Mucosa of rectum (tissue), 2 donors: ENCODE results near the gene SUSD3.

Experiments used
- H3K27ac ChIP-seq, 2 donors: one replicate each; pipeline ENCODE4 v1.7.0; 2013; ENCODE audit warnings: inconsistent platforms in 2 of 2, low read depth in 2 of 2, low read length in 2 of 2
- H3K27me3 ChIP-seq, 2 donors: one replicate each; pipeline ENCODE4 v1.7.0; 2013; ENCODE audit warnings: low read length in 2 of 2; ENCODE audit not compliant: control insufficient read depth in 2 of 2, insufficient read depth in 2 of 2
- H3K36me3 ChIP-seq, 2 donors: one replicate each; pipeline ENCODE4 v1.7.0; 2013; ENCODE audit warnings: low read length in 2 of 2; ENCODE audit not compliant: control insufficient read depth in 2 of 2, insufficient read depth in 2 of 2
- H3K4me1 ChIP-seq, 2 donors: one replicate each; pipeline ENCODE4 v1.7.0; 2013; ENCODE audit warnings: low read length in 2 of 2, mild to moderate bottlenecking in 1 of 2; ENCODE audit not compliant: control insufficient read depth in 2 of 2, insufficient read depth in 2 of 2
- H3K4me3 ChIP-seq, 2 donors: one replicate each; pipeline ENCODE4 v1.7.0; 2013; ENCODE audit warnings: low read length in 2 of 2
- H3K9ac ChIP-seq, 2 donors: one replicate each; pipeline ENCODE4 v1.7.0; 2013; ENCODE audit warnings: low read length in 2 of 2, low read depth in 1 of 2, mild to moderate bottlenecking in 1 of 2
- H3K9me3 ChIP-seq, 2 donors: one replicate each; pipeline ENCODE4 v1.7.0; 2013; ENCODE audit warnings: low read length in 2 of 2; ENCODE audit not compliant: control insufficient read depth in 2 of 2
- donor health status: healthy.
- donor health status: Normal muscosa, but diverticular disease.

Gene SUSD3

DNA sequence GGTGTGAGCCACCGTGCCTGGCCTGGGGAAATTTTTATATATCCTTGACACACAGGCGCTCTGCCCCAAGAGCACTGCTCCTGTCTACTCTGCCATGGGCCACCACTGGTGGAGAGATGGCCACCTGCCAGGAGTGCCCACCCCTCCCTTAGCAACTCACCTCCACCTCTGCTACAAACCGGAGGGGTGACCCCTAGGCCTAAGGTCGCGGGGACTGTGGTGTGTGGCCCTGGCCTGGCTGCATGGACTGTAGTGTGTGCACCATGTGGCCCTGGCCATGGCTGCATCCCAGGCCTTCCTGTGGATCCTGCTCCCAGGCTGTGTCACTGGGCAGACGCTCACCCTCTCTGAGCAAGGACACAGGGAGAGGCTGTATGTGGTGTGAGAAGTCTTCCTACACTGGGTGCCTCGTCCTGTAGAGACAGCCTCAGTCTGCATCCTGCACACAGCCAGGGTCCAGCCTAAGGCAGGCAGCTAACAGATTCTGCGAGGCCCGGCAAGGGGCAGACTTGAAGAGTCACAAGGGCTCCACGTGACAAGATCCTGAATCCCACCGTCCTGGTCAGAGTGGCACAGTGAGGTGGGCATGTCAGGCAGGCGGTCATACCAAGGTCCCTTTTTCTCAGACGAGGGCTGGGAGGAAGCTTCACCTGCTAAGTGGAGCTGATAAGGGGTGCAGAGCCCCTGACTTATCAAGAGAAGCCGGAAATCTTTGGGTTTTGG lies 65.2 kb downstream of the SUSD3 start:
- no peaks in the 10 kb centered on the region for H3K27me3 ChIP-seq
- no peak overlapping the region for H3K27ac ChIP-seq
- H3K9me3 ChIP-seq = no peaks in the 10 kb centered on the region
- H3K9ac ChIP-seq = no peak overlapping the region
- peaks cover 2 to 23% of the 10 kb centered on the region in 2 donors for H3K36me3 ChIP-seq
- no peak overlapping the region for H3K4me3 ChIP-seq
- peaks cover 15 to 31% of the 10 kb centered on the region in 2 donors for H3K4me1 ChIP-seq

DNA sequence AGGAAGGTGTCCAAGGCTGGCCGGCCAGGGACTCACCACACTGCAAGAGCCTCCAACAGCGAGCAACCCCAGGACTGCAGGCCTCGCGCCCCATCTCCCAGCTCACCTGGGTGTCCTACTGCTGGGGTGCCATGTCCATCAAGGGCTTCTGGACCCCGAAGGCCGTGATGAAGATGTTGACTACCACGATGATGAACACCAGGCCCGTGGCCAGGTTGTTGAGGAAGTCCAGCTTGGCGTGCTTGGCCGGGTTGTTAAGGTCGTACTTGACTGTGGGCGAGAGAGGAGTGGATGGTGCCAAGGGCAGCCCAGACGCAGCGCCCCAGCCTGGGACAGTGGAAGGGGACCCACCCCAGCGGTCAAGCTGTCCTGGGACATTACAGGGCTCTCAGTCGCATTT lies 66.3 kb downstream of the SUSD3 start:
- H3K27me3 ChIP-seq = no peaks in the 10 kb centered on the region
- H3K36me3 ChIP-seq = peaks cover 2 to 23% of the 10 kb centered on the region in 2 donors
- H3K9me3 ChIP-seq = no peaks in the 10 kb centered on the region
- no peak overlapping the region for H3K9ac ChIP-seq
- H3K4me3 ChIP-seq = no peak overlapping the region
- H3K27ac ChIP-seq = no peak overlapping the region
- peaks cover 9 to 29% of the 10 kb centered on the region in 2 donors for H3K4me1 ChIP-seq

DNA sequence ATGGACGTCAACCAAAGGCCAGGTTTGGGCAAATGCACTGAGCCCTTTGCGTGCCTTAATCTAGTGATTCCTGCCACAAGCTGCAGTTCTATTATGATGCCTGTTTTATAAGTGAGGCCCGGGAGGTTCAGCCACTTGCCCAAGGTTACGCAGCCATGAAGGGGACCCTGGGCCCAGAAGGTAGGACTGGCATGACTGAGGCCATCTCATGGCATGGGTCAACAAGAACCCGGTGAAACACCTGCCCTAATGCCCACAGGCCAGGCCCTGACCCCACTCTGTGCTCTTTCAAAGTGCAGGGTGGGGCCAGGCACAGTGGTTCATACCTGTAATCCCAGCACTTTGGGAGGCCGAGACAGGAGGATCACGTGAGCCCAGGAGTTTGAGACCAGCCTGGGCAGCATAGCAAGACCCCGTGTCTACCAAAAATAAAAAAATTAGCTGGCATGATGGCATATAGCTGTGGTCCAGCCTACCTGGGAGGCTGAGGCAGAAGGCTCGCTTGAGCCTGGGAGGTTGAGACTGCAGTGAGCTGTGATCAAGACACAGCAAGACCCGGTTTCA lies 66.9 kb downstream of the SUSD3 start:
- Histone ChIP-seq H3K36me3 (peaks cover 2 to 23% of the 10 kb centered on the region in 2 donors), H3K27ac (no peak overlapping the region), H3K4me1 (peaks cover 8 to 29% of the 10 kb centered on the region in 2 donors)

DNA sequence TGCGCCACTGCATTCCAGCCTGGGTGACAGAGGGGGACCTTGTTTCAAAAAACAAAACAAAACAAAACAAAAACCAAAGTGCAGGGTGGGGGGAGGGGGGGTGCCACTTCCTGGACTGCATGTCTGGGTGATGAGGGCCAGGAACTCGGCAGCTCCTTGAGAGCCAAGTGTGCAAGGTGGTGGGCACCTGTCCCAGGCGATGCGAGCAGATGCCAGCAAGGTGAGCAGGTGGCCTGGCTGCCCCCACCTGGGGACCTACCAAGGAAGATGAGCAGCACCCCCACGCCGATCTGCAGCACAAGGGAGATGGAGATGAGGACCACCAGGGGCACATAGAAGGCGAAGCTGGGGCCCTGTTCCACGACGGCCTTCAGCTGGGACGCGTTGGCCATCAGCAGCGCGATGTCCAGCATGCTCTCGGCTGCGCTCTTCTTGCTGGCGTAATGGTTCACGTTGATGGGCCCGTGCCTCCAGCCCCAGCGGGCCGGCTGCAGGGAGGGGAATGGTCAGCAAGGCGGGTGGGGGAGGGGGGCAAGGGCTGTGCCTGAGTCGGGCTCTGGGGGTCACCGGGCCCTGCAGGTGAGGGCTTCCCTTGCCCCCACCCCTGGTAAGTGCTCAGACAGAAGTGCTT lies 67.8 kb downstream of the SUSD3 start:
- Histone ChIP-seq H3K27me3 (no peaks in the 10 kb centered on the region), H3K4me1 (peaks cover 12 to 31% of the 10 kb centered on the region in 2 donors), H3K4me3 (no peak overlapping the region), H3K9me3 (no peaks in the 10 kb centered on the region), H3K27ac (peak overlapping the region in 1 of 2 donors; percentile 67), H3K36me3 (peaks cover 2 to 22% of the 10 kb centered on the region in 2 donors), H3K9ac (no peak overlapping the region)

More for the DNA sequence above, 66.9 kb downstream of the SUSD3 start:
- no peaks in the 10 kb centered on the region for H3K9me3 ChIP-seq
- H3K27me3 ChIP-seq = no peaks in the 10 kb centered on the region
- H3K4me3 ChIP-seq = no peak overlapping the region
- H3K9ac ChIP-seq = no peak overlapping the region

DNA sequence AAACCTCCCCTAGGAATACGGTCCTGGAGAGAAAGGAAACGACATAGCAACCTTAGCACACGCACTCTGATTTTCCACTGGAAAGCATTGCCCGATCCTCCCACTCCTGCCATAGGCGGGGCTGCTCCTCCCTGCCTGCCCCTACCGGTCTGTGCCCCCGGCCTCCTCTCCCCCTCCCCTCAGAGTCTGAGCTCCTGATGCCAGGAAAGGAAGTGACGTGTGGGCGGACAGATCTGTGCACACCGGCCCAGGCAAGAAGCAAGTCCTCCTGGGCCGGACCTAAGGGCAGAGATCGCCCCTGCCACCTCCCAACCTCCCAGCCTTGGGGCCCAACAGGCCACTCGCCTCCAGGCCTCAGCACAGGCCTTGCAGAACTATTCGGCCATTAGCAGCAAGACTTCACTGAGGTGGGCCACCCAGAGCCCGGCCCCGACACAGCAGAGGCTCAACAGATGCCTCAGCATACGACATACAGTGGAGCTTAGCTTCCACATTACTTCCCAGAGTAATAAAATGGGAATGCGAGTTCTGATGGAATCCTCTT lies 68.4 kb downstream of the SUSD3 start:
- no peaks in the 10 kb centered on the region for H3K9me3 ChIP-seq
- H3K4me1 ChIP-seq = peaks cover 18 to 35% of the 10 kb centered on the region in 2 donors
- H3K36me3 ChIP-seq = peaks cover 0 to 18% of the 10 kb centered on the region in 2 donors
- no peak overlapping the region for H3K4me3 ChIP-seq
- peak overlapping the region in 1 of 2 donors; percentile 41 for H3K9ac ChIP-seq
- no peaks in the 10 kb centered on the region for H3K27me3 ChIP-seq
- H3K27ac ChIP-seq = peak overlapping the region; percentile 42 to 67

DNA sequence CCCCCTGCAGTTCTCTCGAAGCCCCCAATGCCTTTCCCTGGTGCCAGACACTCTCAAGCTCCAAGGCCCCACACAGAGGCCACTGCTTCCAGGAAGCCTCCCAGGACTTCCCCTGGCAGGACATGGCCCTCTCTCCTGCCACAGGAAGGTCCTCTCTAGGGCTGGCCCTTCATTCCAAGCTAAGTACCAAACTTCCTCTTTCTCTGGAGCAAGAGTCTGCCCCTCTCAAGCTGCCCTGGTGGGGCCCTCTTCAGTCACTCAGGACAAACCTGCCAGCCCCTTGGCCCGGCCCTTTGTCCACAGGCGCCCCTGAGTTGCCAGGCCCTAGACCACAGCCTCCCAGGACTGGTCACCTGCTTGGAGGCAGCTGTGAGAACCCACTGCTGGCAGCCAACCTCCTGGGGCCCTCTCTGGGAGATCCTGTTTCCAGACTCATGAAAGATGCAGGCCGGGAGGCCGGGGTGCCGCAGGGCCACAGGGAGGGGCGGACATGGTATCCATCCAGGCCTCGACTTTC lies 69.0 kb downstream of the SUSD3 start:
- peaks cover 24 to 41% of the 10 kb centered on the region in 2 donors for H3K4me1 ChIP-seq
- H3K27ac ChIP-seq = peak overlapping the region; percentile 42 to 67
- H3K36me3 ChIP-seq = peaks cover 0 to 18% of the 10 kb centered on the region in 2 donors
- no peaks in the 10 kb centered on the region for H3K27me3 ChIP-seq
- H3K9ac ChIP-seq = no peak overlapping the region
- no peaks in the 10 kb centered on the region for H3K9me3 ChIP-seq
- no peak overlapping the region for H3K4me3 ChIP-seq

DNA sequence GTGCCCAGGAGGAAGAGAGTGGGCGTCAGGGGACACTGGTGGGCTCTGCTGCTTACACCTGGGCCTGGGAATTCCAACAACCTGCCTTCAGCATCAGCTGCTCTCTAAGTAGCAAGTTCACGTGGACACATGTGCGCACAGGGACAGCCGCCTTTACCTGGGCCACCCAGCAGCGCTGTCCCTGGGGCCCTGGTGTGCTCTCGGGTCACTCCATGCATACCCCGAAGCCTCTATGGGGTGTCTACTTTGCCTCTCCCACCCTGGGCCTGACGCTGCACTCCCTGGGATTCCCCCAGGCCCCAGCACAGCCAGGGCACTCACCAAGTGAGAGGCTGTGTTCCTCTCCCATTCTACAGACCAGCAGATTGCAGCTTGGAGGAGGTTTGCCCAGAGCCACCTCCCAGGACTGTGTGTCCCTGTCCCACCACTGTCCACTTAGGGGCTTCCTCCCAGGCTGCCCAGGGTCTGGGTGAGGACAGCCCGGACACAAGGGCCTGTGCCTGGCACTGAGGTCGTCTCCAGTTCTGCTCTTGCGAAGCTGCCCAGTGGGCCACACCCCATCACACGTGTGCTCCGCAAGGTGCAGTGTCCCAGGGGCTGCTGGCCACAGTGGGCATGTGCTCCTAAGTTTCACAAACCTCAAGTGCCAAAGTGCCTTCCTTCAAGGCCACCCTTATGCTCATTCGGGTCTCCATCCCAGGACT lies 69.7 kb downstream of the SUSD3 start:
- peak overlapping the region in 1 of 2 donors; percentile 67 for H3K27ac ChIP-seq
- H3K4me3 ChIP-seq = no peak overlapping the region
- H3K36me3 ChIP-seq = peaks cover 0 to 18% of the 10 kb centered on the region in 2 donors
- H3K4me1 ChIP-seq = peaks cover 31 to 48% of the 10 kb centered on the region in 2 donors
- H3K9ac ChIP-seq = no peak overlapping the region
- H3K27me3 ChIP-seq = no peaks in the 10 kb centered on the region
- no peaks in the 10 kb centered on the region for H3K9me3 ChIP-seq

DNA sequence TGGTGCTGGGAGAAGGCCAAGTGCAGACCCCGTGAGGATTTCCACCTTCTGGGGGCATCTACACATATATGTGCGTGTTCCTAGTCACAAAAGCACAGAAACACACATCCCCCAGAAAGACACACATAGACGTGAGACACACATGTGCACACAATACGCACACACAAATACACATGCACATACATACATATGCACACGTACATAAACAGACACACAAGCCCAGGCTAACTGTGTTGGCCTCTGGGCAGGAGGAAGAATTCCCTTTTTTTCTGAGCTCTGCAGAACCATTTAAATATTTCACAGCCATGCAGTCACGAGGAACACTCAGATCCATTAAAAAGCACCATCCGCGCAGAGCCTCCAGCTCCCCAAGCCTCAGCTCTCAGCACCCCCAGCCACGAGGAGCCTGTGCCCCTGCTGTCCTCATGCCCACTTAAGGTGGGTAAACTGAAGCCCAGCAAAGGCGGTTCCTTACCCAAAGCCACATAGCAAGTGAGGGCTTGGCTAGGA lies 70.3 kb downstream of the SUSD3 start:
- H3K4me3 ChIP-seq = no peak overlapping the region
- peaks cover 0 to 14% of the 10 kb centered on the region in 2 donors for H3K36me3 ChIP-seq
- no peaks in the 10 kb centered on the region for H3K9me3 ChIP-seq
- peak overlapping the region in 1 of 2 donors; percentile 46 for H3K27ac ChIP-seq
- peaks cover 35 to 50% of the 10 kb centered on the region in 2 donors for H3K4me1 ChIP-seq
- H3K27me3 ChIP-seq = no peaks in the 10 kb centered on the region
- H3K9ac ChIP-seq = peak overlapping the region in 1 of 2 donors; percentile 6

DNA sequence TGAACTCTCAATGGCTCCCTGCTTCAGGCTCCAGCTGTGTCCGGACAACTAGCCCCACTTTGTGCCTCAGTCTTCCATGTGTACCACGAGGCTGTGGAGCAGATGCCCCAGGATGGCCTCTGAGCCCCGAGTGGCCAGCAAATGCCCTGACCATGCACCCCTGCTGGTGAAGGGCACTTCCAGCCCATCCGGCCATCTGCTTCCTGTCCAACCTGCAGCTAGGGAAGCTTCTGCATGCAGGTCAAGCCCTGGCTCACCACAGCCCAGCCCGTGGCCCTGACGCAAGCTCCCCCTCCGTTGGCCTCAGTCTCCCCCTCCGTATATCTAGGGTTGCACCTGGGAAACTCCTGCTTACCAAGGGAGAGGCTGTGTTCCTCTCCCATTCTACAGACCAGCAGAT lies 70.8 kb downstream of the SUSD3 start:
- H3K4me3 ChIP-seq = no peak overlapping the region
- peaks cover 35 to 50% of the 10 kb centered on the region in 2 donors for H3K4me1 ChIP-seq
- no peaks in the 10 kb centered on the region for H3K9me3 ChIP-seq
- H3K27me3 ChIP-seq = no peaks in the 10 kb centered on the region
- peaks cover 0 to 13% of the 10 kb centered on the region in 2 donors for H3K36me3 ChIP-seq
- peak overlapping the region in 1 of 2 donors; percentile 6 for H3K9ac ChIP-seq
- peak overlapping the region; percentile 12 to 63 for H3K27ac ChIP-seq
